K562 (cell line): ENCODE data around the gene SLC25A10. TPM values are rescaled to one million over a fixed set of nuclear protein-coding genes. Genes with fewer than 3 reads are reported as not detected.

Source experiments
- BDP1 ChIP-seq: IDR thresholded peaks from 3 replicates; pipeline ENCODE4 v1.6.1; 2011; ENCODE audit not compliant: insufficient read length, insufficient read depth
- ESRRA ChIP-seq: fragments of 450-650 bp; IDR thresholded peaks from 2 replicates; pipeline ENCODE4 v1.6.1; 2014; ENCODE audit warnings: low read depth, mild to moderate bottlenecking, moderate library complexity, borderline replicate concordance
- HMGXB4 ChIP-seq: sonication (generic); formaldehyde crosslinking; IDR thresholded peaks from 2 replicates; pipeline ENCODE4 v1.8.1; 2023; ENCODE audit warnings: mild to moderate bottlenecking, missing genetic modification reagents
- KLF10 ChIP-seq: fragments of 250-450 bp; sonication (Bioruptor Pico); IDR thresholded peaks from 2 replicates; pipeline ENCODE4 v1.6.1; 2021; ENCODE audit warnings: matching md5 sums
- MAFG ChIP-seq: fragments of 450-650 bp; conservative IDR thresholded peaks from 2 replicates; pipeline ENCODE4 v1.6.1; 2016; ENCODE audit warnings: missing genetic modification characterization, missing compliant biosample characterization
- MCM7 ChIP-seq, 2 experiments: fragments of 450-650 bp; IDR thresholded peaks; 2 replicates each; pipeline ENCODE4 v1.6.1; 2016 to 2018
- MEF2A ChIP-seq: IDR thresholded peaks from 2 replicates; pipeline ENCODE4 v1.6.1; 2011; ENCODE audit warnings: low read depth, mild to moderate bottlenecking, low read length, moderate library complexity; ENCODE audit not compliant: control insufficient read depth
- NFIX ChIP-seq: fragments of 250-450 bp; sonication (Bioruptor Pico); IDR thresholded peaks from 2 replicates; pipeline ENCODE4 v1.4.0; 2020; ENCODE audit warnings: low read depth, mild to moderate bottlenecking, moderate library complexity
- NKRF ChIP-seq: fragments of 450-650 bp; IDR thresholded peaks from 2 replicates; pipeline ENCODE4 v1.6.1; 2016; ENCODE audit warnings: borderline replicate concordance
- PRMT5 ChIP-seq: sonication (generic); formaldehyde crosslinking; IDR thresholded peaks from 2 replicates; pipeline ENCODE4 v1.5.0; 2020; ENCODE audit warnings: missing genetic modification reagents
- TBP ChIP-seq: optimal IDR thresholded peaks from 2 replicates; pipeline ENCODE3; 2011; ENCODE audit warnings: low read depth, low read length, improper control_type of control experiment
- ZBTB40 ChIP-seq, 2 experiments: fragments of 450-650 bp in 1 of 2; sonication (generic) in 1 of 2; formaldehyde crosslinking in 1 of 2; IDR thresholded peaks; 2 replicates each; pipeline versions ENCODE4 v1.7.1 to v1.9.0; 2016 to 2022; ENCODE audit warnings: inconsistent platforms in 1 of 2, mild to moderate bottlenecking in 1 of 2, missing genetic modification reagents in 1 of 2
- ZNF121 ChIP-seq: sonication (generic); formaldehyde crosslinking; conservative IDR thresholded peaks from 2 replicates; pipeline ENCODE4 v1.8.0; 2022; ENCODE audit warnings: missing genetic modification reagents
- ZNF589 ChIP-seq: fragments of 200-800 bp; sonication (Bioruptor generic); IDR thresholded peaks from 2 replicates; pipeline ENCODE4 v1.6.1; 2016; ENCODE audit warnings: low read depth, missing genetic modification characterization, missing compliant biosample characterization
- polyA plus RNA-seq, 8 experiments: library from polyadenylated mRNA; depleted of rRNA in 4 of 8; stranded (reverse) in 5 of 8; unstranded in 3 of 8; fragments of >200 nt; fragmentation: Nextera tagmentation in 2 of 8; fragmentation: Illumina TruSeq in 1 of 8; extraction: Ambion mirVana in 2 of 8; extraction: Trizol in 1 of 8; gene quantifications; 2 replicates each; pipeline versions ENCODE4 v1.2.1 to v1.2.3, GENCODE V29; 2011 to 2014; ENCODE audit warnings: inconsistent platforms in 1 of 8, missing spikeins in 1 of 8
- total RNA-seq, 7 experiments: library from RNA; depleted of rRNA in 6 of 7; stranded (reverse); fragments of >200 nt in 6 of 7; fragmentation: Illumina TruSeq in 2 of 7; extraction: Trizol in 2 of 7; gene quantifications; 2 replicates each; pipeline versions ENCODE4 v1.2.1 to v1.2.3, GENCODE V29; 2011 to 2021; ENCODE audit warnings: low replicate concordance in 1 of 7

Gene SLC25A10
- total and polyA plus RNA-seq, 9 of the 15 experiments (the other 6 are each of a cell fraction or from before 2014, with no cell fraction given) = 0.10 to 85.6 (median 34.3) TPM

GRCh38 chr17:81722184-81723120 is 10.4 kb downstream of the SLC25A10 start (continued):
- TF ChIP-seq MAFG (tag) = peak; percentile 100
- no peak for TF ChIP-seq NKRF
- TF ChIP-seq MEF2A = no peak
- peak; percentile 35; the same call in 1 of the 2 replicates for TF ChIP-seq ESRRA
- no peak for TF ChIP-seq ZNF589 (CRISPR knock-in tag)
- TF ChIP-seq PRMT5 (CRISPR knock-in tag) = no peak
- TF ChIP-seq HMGXB4 (CRISPR knock-in tag) = no peak
- TF ChIP-seq ZNF121 = no peak
- peak in 1 of 2 experiments; percentile 59; a peak in 1 of 4 replicates for TF ChIP-seq MCM7 (IDR thresholded peaks at IDR 0.05)
- TF ChIP-seq NFIX (CRISPR knock-in tag) = no peak
- TF ChIP-seq TBP = no peak
- no peak for TF ChIP-seq BDP1
- TF ChIP-seq ZBTB40 (IDR thresholded peaks at IDR 0.05) = no peak
- no peak for TF ChIP-seq ZBTB40 (CRISPR knock-in tag; IDR thresholded peaks at IDR 0.05)
- no peak for TF ChIP-seq KLF10
